ENCODE results near the gene P3H3. TPM values are rescaled to one million over a fixed set of nuclear protein-coding genes. Genes with fewer than 3 reads are reported as not detected.

The P3H3 gene
- total and polyA plus RNA-seq, 9 of the 15 experiments (the other 6 are each of a cell fraction or from before 2014, with no cell fraction given), result 0.03 to 15.0 (median 4.8) TPM

DNA sequence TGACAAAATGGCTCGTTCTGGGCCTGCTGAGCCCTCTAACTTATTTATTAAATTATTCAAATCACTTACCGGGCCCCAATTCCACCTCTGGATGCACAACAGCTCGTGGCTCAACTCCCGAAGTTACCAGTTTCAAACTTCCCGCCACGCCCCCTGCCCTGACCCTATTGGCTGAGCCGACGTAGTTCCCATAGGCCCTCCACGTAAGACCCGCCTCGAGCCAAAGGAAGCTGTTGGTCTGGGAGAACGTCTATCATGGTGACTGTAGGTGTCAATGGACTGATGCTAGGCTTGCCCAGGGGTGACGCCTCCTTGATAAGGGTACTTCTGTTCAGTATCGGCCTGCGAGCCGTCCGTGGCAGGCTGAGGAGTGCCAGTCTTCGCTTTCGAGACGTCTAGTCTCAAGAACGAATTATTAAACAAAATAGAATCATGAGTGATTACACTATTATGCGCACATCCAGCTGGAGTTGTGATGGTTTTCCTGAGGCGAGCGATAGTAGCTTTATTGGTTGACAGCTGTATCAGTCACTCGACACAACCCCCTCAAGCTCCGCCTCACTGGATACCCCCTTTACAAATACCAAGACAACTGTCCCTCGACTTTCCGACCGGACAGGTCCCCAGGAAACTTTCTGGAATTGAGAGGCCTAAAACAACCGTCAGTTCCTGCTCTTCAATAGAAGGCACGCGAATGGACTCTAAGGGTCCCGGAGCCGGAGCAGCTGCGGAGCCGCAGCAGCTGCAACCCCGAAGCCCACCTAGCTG, 23.1 kb downstream of the P3H3 start, which contains the start of gene CDCA3 (continued):
- TF ChIP-seq SAP30 (IDR thresholded peaks at IDR 0.05; ENCODE audit: borderline replicate concordance, insufficient read depth, low read depth, low read length, poor library complexity, severe bottlenecking) (peak; percentile 90), ASH1L (IDR thresholded peaks at IDR 0.05; ENCODE audit: borderline replicate concordance, low read depth, partially characterized antibody) (peak; percentile 91), MTA3 (IDR thresholded peaks at IDR 0.05; ENCODE audit: borderline replicate concordance) (0 out of 2 replicates have a peak, but pooled peaks have one; percentile 23), EGR1 (conservative IDR thresholded peaks at IDR 0.05) (0 out of 2 replicates have a peak, but pooled peaks have one; percentile 27), THRAP3 (IDR thresholded peaks at IDR 0.05; ENCODE audit: borderline replicate concordance) (no peak), ZBTB7A (IDR thresholded peaks at IDR 0.05; ENCODE audit: borderline replicate concordance, control insufficient read depth, low read depth, low read length) (peak; percentile 91), ATF7 (IDR thresholded peaks at IDR 0.05) (peak; percentile 50; the same call in 1 of the 2 replicates), ZNF143 (CRISPR knock-in tag; IDR thresholded peaks at IDR 0.05) (no peak), SP2 (IDR thresholded peaks at IDR 0.05; ENCODE audit: extremely low read depth, low read depth, low read length, poor library complexity, severe bottlenecking) (peak; percentile 83), RBFOX2 (IDR thresholded peaks at IDR 0.05; ENCODE audit: low read depth, low read length) (peak; percentile 10), POLR2A (conservative IDR thresholded peaks at IDR 0.05) (peak; percentile 59), NFYB (IDR thresholded peaks at IDR 0.05; ENCODE audit: extremely low read depth, insufficient read length) (peak; percentile 98)
- TF ChIP-seq, protein P1, sequence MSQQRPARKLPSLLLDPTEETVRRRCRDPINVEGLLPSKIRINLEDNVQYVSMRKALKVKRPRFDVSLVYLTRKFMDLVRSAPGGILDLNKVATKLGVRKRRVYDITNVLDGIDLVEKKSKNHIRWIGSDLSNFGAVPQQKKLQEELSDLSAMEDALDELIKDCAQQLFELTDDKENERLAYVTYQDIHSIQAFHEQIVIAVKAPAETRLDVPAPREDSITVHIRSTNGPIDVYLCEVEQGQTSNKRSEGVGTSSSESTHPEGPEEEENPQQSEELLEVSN (IDR thresholded peaks at IDR 0.05; ENCODE audit: borderline replicate concordance in 1 of 2, extremely low read depth in 1 of 2, insufficient read depth in 1 of 2, insufficient read length in 1 of 2, low read depth in 1 of 2, low read length in 1 of 2, poor library complexity in 1 of 2, severe bottlenecking in 1 of 2), result peak; percentile 70 to 95
- TF ChIP-seq, protein P2, sequence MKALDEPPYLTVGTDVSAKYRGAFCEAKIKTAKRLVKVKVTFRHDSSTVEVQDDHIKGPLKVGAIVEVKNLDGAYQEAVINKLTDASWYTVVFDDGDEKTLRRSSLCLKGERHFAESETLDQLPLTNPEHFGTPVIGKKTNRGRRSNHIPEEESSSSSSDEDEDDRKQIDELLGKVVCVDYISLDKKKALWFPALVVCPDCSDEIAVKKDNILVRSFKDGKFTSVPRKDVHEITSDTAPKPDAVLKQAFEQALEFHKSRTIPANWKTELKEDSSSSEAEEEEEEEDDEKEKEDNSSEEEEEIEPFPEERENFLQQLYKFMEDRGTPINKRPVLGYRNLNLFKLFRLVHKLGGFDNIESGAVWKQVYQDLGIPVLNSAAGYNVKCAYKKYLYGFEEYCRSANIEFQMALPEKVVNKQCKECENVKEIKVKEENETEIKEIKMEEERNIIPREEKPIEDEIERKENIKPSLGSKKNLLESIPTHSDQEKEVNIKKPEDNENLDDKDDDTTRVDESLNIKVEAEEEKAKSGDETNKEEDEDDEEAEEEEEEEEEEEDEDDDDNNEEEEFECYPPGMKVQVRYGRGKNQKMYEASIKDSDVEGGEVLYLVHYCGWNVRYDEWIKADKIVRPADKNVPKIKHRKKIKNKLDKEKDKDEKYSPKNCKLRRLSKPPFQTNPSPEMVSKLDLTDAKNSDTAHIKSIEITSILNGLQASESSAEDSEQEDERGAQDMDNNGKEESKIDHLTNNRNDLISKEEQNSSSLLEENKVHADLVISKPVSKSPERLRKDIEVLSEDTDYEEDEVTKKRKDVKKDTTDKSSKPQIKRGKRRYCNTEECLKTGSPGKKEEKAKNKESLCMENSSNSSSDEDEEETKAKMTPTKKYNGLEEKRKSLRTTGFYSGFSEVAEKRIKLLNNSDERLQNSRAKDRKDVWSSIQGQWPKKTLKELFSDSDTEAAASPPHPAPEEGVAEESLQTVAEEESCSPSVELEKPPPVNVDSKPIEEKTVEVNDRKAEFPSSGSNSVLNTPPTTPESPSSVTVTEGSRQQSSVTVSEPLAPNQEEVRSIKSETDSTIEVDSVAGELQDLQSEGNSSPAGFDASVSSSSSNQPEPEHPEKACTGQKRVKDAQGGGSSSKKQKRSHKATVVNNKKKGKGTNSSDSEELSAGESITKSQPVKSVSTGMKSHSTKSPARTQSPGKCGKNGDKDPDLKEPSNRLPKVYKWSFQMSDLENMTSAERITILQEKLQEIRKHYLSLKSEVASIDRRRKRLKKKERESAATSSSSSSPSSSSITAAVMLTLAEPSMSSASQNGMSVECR (CRISPR knock-in tag; IDR thresholded peaks at IDR 0.05), result peak; percentile 80
- TF ChIP-seq, protein P3, sequence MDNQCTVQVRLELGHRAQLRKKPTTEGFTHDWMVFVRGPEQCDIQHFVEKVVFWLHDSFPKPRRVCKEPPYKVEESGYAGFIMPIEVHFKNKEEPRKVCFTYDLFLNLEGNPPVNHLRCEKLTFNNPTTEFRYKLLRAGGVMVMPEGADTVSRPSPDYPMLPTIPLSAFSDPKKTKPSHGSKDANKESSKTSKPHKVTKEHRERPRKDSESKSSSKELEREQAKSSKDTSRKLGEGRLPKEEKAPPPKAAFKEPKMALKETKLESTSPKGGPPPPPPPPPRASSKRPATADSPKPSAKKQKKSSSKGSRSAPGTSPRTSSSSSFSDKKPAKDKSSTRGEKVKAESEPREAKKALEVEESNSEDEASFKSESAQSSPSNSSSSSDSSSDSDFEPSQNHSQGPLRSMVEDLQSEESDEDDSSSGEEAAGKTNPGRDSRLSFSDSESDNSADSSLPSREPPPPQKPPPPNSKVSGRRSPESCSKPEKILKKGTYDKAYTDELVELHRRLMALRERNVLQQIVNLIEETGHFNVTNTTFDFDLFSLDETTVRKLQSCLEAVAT (IDR thresholded peaks at IDR 0.05), result peak in 1 of 2 experiments; percentile 60; a peak in 1 of 4 replicates

All from K562 (cell line).